ENCODE results near the gene SFTA2.

DNA sequence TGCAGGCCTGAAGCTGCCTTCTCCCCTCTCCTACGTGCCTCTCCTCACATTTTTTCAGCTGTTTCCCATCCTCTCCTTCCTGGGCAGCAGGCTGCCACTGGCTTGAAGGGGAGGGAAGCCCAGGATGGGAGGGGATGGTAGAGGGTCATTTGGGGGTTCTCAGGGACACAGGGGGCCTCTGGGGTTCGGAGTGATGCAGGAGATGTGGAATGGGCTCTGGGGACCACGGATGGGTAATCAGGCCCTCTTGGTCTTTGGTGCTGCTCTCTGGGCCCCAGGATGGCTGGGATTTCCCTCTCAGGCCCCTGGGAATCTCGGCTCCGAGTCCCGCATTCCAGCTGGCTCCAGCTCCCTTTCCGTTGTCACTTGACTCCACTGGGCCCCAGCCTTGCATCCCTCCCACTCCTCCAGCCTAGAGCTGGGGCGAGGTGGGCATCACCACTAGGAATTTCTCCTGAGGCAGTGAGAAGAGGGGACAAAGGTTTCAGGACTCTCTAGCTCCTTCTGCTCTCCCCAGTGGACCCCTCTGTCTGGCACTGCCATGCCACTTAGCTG is 49.7 kb downstream of the SFTA2 start:
- TF ChIP-seq, protein P1, sequence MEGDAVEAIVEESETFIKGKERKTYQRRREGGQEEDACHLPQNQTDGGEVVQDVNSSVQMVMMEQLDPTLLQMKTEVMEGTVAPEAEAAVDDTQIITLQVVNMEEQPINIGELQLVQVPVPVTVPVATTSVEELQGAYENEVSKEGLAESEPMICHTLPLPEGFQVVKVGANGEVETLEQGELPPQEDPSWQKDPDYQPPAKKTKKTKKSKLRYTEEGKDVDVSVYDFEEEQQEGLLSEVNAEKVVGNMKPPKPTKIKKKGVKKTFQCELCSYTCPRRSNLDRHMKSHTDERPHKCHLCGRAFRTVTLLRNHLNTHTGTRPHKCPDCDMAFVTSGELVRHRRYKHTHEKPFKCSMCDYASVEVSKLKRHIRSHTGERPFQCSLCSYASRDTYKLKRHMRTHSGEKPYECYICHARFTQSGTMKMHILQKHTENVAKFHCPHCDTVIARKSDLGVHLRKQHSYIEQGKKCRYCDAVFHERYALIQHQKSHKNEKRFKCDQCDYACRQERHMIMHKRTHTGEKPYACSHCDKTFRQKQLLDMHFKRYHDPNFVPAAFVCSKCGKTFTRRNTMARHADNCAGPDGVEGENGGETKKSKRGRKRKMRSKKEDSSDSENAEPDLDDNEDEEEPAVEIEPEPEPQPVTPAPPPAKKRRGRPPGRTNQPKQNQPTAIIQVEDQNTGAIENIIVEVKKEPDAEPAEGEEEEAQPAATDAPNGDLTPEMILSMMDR (IDR thresholded peaks at IDR 0.05): no peak
- TF ChIP-seq POLR2A (IDR thresholded peaks at IDR 0.05) (no peak), EP300 (IDR thresholded peaks at IDR 0.05; ENCODE audit: low read depth) (no peak), POLR2AphosphoS5 (IDR thresholded peaks at IDR 0.05) (no peak)
